WTC11 (cell line): ENCODE measurements around the gene LRMDA.
"Not testable (repeated sequence)": the region's sequence is repeated elsewhere in the genome, so short reads cannot be mapped to it uniquely, and the experiment has no call there.

ENCODE experiments used
- ESRRA ChIP-seq: sonication (generic); formaldehyde crosslinking; IDR thresholded peaks from 2 replicates; pipeline ENCODE4 v1.8.1; 2022; ENCODE audit warnings: mild to moderate bottlenecking, missing genetic modification reagents, borderline replicate concordance
- NR3C1 ChIP-seq: sonication (generic); formaldehyde crosslinking; conservative IDR thresholded peaks from 2 replicates; pipeline ENCODE4 v1.8.1; 2023; ENCODE audit warnings: low read depth, mild to moderate bottlenecking, missing genetic modification reagents
- OVOL2 ChIP-seq: fragments of 250-450 bp; sonication (Bioruptor Pico); IDR thresholded peaks from 2 replicates; pipeline ENCODE4 v1.9.0; 2021; ENCODE audit warnings: mild to moderate bottlenecking, borderline replicate concordance
- RELA ChIP-seq: sonication (generic); formaldehyde crosslinking; IDR thresholded peaks from 2 replicates; pipeline ENCODE4 v1.8.1; 2022; ENCODE audit warnings: missing genetic modification reagents, mild to moderate bottlenecking, borderline replicate concordance
- SP1 ChIP-seq: sonication (generic); formaldehyde crosslinking; conservative IDR thresholded peaks from 2 replicates; pipeline ENCODE4 v1.8.1; 2022; ENCODE audit warnings: missing genetic modification reagents
- TEAD4 ChIP-seq: sonication (generic); formaldehyde crosslinking; IDR thresholded peaks from 2 replicates; pipeline ENCODE4 v1.8.0; 2022; ENCODE audit warnings: mild to moderate bottlenecking, missing genetic modification reagents
- TF ChIP-seq, protein P1 (sequence below): sonication (generic); formaldehyde crosslinking; conservative IDR thresholded peaks from 2 replicates; pipeline ENCODE4 v1.8.1; 2023; ENCODE audit warnings: mild to moderate bottlenecking, low read depth, missing genetic modification reagents, moderate library complexity
- TF ChIP-seq, protein P2 (sequence below): sonication (generic); formaldehyde crosslinking; conservative IDR thresholded peaks from 2 replicates; pipeline ENCODE4 v1.8.1; 2022; ENCODE audit warnings: mild to moderate bottlenecking, missing genetic modification reagents
- TF ChIP-seq, protein P3 (sequence below): fragments of 200-600 bp; IDR thresholded peaks from 2 replicates; pipeline ENCODE4 v1.8.0; 2022; ENCODE audit warnings: antibody characterized with exemption
- TF ChIP-seq, protein P4 (sequence below): sonication (generic); formaldehyde crosslinking; IDR thresholded peaks from 2 replicates; pipeline ENCODE4 v1.8.0; 2022; ENCODE audit warnings: mild to moderate bottlenecking, missing genetic modification reagents

DNA sequence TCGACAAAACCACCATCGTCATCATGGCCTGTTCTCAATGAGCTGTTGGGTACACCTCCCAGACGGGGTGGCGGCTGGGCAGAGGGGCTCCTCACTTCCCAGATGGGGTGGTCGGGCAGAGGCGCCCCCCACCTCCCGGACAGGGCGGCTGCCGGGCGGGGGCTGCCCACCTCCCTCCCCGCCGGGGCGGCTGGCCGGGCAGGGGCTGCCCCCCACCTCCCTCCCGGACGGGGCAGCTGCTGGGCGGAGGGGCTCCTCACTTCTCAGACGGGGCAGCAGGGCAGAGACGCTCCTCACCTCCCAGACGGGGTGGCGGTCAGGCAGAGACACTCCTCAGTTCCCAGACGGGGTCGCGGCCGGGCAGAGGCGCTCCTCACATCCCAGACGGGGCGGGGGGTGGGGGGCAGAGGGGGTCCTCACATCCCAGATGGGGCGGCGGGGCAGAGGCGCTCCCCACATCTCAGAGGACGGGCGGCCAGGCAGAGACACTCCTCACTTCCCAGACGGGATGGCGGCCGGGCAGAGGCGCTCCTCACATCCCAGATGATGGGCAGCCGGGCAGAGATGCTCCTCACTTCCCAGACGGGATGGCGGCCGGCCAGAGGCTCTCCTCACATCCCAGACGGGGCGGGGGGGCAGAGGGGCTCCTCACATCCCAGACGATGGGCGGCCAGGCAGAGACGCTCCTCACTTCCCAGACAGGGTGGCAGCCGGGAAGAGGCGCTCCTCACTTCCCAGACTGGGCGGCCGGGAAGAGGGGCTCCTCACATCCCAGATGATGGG, 318.9 kb downstream of the LRMDA start:
- TF ChIP-seq OVOL2; SP1; NR3C1 (CRISPR knock-in tag); TEAD4 (CRISPR knock-in tag); RELA (CRISPR knock-in tag); ESRRA: not testable (repeated sequence)
- TF ChIP-seq, protein P1, sequence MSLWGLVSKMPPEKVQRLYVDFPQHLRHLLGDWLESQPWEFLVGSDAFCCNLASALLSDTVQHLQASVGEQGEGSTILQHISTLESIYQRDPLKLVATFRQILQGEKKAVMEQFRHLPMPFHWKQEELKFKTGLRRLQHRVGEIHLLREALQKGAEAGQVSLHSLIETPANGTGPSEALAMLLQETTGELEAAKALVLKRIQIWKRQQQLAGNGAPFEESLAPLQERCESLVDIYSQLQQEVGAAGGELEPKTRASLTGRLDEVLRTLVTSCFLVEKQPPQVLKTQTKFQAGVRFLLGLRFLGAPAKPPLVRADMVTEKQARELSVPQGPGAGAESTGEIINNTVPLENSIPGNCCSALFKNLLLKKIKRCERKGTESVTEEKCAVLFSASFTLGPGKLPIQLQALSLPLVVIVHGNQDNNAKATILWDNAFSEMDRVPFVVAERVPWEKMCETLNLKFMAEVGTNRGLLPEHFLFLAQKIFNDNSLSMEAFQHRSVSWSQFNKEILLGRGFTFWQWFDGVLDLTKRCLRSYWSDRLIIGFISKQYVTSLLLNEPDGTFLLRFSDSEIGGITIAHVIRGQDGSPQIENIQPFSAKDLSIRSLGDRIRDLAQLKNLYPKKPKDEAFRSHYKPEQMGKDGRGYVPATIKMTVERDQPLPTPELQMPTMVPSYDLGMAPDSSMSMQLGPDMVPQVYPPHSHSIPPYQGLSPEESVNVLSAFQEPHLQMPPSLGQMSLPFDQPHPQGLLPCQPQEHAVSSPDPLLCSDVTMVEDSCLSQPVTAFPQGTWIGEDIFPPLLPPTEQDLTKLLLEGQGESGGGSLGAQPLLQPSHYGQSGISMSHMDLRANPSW (CRISPR knock-in tag), result not testable (repeated sequence)
- TF ChIP-seq, protein P2, sequence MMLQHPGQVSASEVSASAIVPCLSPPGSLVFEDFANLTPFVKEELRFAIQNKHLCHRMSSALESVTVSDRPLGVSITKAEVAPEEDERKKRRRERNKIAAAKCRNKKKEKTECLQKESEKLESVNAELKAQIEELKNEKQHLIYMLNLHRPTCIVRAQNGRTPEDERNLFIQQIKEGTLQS (CRISPR knock-in tag), result not testable (repeated sequence)
- TF ChIP-seq, protein P3, sequence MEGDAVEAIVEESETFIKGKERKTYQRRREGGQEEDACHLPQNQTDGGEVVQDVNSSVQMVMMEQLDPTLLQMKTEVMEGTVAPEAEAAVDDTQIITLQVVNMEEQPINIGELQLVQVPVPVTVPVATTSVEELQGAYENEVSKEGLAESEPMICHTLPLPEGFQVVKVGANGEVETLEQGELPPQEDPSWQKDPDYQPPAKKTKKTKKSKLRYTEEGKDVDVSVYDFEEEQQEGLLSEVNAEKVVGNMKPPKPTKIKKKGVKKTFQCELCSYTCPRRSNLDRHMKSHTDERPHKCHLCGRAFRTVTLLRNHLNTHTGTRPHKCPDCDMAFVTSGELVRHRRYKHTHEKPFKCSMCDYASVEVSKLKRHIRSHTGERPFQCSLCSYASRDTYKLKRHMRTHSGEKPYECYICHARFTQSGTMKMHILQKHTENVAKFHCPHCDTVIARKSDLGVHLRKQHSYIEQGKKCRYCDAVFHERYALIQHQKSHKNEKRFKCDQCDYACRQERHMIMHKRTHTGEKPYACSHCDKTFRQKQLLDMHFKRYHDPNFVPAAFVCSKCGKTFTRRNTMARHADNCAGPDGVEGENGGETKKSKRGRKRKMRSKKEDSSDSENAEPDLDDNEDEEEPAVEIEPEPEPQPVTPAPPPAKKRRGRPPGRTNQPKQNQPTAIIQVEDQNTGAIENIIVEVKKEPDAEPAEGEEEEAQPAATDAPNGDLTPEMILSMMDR, result not testable (repeated sequence)
- TF ChIP-seq, protein P4, sequence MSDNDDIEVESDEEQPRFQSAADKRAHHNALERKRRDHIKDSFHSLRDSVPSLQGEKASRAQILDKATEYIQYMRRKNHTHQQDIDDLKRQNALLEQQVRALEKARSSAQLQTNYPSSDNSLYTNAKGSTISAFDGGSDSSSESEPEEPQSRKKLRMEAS (CRISPR knock-in tag), result not testable (repeated sequence)
